Neural cell (in vitro differentiated cells): ENCODE data around the gene USP3.

Source experiments
- CTCF ChIP-seq: fragments of 450-650 bp; IDR thresholded peaks from 2 replicates; pipeline ENCODE4 v1.5.1; 2014; ENCODE audit warnings: antibody characterized with exemption, mild to moderate bottlenecking, moderate library complexity; ENCODE audit not compliant: poor library complexity, severe bottlenecking
- EP300 ChIP-seq: fragments of 450-650 bp; conservative IDR thresholded peaks from 2 replicates; pipeline ENCODE4 v1.6.1; 2014; ENCODE audit warnings: antibody characterized with exemption, mild to moderate bottlenecking, moderate library complexity; ENCODE audit not compliant: poor library complexity, severe bottlenecking
- EZH2 ChIP-seq: fragments of 200-600, 300-800 bp; shearing (Covaris generic), sonication (generic); IDR thresholded peaks from 2 replicates; pipeline ENCODE4 v1.6.1; 2014; ENCODE audit warnings: antibody characterized with exemption, low read length, borderline replicate concordance, mild to moderate bottlenecking; ENCODE audit not compliant: insufficient read depth, poor library complexity, severe bottlenecking
- MXI1 ChIP-seq: fragments of 450-650 bp; conservative IDR thresholded peaks from 2 replicates; pipeline ENCODE4 v1.6.1; 2014; ENCODE audit warnings: antibody characterized with exemption, mild to moderate bottlenecking; ENCODE audit not compliant: poor library complexity, severe bottlenecking
- POLR2AphosphoS5 ChIP-seq: IDR thresholded peaks from 2 replicates; pipeline ENCODE4 v1.6.1; 2012
- RAD21 ChIP-seq: fragments of 450-650 bp; conservative IDR thresholded peaks from 2 replicates; pipeline ENCODE4 v1.6.1; 2014; ENCODE audit warnings: antibody characterized with exemption, mild to moderate bottlenecking, moderate library complexity
- REST ChIP-seq: IDR thresholded peaks from 2 replicates; pipeline ENCODE4 v1.6.1; 2012; ENCODE audit warnings: borderline replicate concordance
- SMC3 ChIP-seq: fragments of 450-650 bp; conservative IDR thresholded peaks from 2 replicates; pipeline ENCODE4 v1.6.1; 2014; ENCODE audit warnings: antibody characterized with exemption, mild to moderate bottlenecking, moderate library complexity; ENCODE audit not compliant: poor library complexity
- TAF1 ChIP-seq: IDR thresholded peaks from 2 replicates; pipeline ENCODE4 v1.6.1; 2012; ENCODE audit warnings: low read depth

- TF ChIP-seq CTCF (no peak), RAD21 (no peak), TAF1 (no peak), EZH2 (no peak), POLR2AphosphoS5 (no peak), MXI1 (no peak), SMC3 (no peak), REST (no peak), EP300 (no peak)
Observed at GRCh38 chr15:63545520-63545919, 41.1 kb downstream of the USP3 start.
